ENCODE results near the gene PALM2AKAP2.

PALM2AKAP2 gene

GRCh38 chr9:109771796-109772531, 8.0 kb upstream of the PALM2AKAP2 start:
- no peak for DNase-seq (ENCODE audit: low read depth in 2 of 2)

DNA sequence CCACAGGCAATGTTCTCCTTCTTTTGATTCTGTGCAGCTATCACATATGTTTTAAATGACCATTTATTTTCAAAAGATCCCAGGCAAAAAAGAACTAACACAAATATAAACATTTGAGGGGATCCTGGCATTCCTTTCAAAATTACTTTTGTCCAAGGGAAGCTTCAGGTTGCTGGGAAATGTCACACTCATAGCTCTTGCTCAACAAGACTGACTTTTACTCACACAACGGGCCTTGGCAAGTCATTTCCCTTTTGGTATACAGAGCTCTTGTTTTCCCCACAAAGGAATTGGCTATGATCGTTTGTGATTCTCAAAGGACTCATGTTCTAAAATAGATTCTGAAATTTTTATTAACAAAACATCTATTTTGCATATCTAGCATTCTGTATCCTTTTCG, 4.5 kb upstream of the PALM2AKAP2 start:
- DNase-seq (ENCODE audit: low read depth in 2 of 2) = no peak

DNA sequence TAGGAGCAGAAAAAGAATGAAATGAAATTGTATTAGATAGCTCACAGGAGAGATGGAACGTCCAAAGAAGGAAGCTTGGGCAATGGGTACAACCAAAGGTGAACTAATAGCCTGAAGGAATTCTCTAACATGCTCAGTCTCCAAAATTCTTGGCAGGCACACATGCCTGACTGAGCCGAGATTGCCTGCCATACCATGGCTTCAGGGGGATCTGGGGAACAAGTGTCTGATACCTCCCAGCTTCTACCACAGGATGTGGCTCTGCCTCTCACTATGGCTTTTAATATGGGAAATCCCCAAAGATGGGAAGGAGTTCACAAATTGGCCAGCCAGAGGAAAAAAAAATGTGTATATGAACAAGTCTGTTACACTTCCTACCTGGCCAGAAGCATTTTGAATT, 3.6 kb upstream of the PALM2AKAP2 start:
- DNase-seq (ENCODE audit: low read depth in 2 of 2) = no peak

DNA sequence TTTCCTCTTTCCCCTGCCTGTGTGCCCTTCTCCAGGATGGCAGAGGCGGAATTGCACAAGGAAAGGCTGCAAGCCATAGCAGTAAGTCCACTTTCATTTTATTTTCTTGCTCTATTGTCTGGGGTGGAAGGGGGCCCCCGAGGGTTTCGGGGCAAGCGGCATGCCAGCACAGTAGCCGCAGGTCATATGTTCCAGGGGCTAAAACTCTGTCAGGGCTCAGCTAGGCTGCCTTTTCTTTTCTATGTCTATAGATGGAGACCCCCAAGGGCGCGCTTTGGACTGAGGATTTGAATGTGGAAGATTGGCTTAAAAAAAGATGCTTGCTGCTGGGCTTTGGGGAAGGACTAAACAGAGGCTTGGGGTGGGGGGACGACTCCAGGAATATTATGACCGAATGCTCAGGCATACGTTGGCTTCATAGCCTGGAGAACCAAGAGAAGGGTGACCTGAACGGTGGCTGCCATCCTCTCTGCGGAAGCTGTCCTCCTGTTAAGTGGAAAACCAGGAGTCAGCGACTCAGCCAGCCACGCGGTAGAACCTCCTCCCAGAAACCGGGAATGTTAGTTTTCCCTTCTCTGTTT, 545 bp downstream of the PALM2AKAP2 start:
- DNase-seq (ENCODE audit: low read depth in 2 of 2) = no peak

DNA sequence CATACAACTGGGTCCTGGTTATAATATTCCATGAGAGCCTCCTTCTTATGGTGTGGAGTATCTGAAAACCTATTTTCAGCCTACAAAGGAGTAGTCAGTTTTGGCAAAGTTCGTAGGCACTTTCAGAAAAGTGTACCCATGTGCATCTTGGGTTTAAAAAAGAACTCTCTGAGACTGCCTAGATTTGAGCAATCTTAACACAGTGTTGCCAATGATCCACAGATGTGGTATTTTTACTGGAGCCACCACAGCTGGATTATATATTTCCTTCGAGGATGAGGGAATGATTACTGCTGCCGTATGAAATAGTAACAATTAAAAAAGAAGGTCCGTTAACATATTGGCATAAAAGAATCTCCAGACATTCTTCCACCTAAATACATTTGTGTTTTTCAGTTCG, 1.1 kb downstream of the PALM2AKAP2 start:
- no peak for DNase-seq (ENCODE audit: low read depth in 2 of 2)

GRCh38 chr9:109781541-109782197, 1.7 kb downstream of the PALM2AKAP2 start:
- no peak for DNase-seq (ENCODE audit: low read depth in 2 of 2)

DNA sequence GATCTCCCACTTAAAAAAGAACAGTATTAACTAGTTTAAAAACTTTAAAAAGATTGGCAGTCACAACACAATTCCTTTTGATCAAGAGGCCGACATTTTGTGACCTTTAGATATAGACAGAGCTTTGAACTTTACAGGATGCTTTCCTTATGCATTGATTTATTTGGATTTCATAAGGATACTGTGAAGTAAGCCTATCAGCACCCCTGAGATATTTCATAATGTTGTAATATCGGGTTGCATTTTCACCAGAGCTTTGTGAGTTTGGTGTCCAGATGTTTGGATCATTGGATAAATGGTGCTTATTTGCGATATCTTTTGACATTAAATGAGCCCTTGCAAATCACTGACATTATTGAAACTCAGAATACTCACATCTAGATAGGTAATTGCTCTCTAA, 7.7 kb downstream of the PALM2AKAP2 start:
- DNase-seq (ENCODE audit: low read depth in 2 of 2) = no peak

DNA sequence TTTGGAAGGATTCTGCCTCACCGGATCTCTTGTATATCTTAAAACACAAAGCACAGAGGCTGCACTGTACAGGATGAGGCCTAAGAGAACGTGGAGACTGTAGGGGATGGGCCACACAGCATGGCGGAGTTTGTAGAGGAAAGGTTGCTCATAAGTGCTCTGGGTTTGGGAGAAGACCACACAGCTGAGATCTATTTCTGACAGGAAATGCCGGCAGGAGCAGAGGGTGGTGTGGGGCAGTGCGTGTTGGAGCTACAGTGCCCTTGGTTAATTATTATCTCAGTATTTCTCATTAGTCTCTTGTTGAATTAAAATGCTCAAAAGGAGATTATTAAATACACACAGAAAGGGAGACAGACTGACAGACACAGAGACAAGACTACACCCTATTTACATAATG, 9.6 kb downstream of the PALM2AKAP2 start:
- no peak for DNase-seq (ENCODE audit: low read depth in 2 of 2)

DNA sequence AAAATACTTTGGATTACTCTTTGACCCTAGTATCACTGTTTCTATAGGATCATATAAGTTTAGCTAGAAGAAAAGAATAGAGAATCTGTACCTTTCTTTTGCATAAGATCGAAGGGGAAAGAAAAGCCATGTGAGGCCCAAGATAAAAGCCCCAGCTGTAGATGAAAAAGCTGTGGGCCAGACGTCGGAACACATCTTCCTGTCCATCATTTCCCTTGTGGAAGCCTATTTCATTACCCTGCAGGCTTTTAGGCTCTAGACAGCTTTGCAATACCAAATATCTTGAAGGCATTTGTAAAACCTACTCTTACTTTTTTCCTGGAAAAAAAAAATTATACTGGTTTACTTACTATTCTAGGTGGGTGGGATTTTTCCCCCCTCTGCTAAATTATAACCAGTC, 10.0 kb downstream of the PALM2AKAP2 start:
- DNase-seq (ENCODE audit: low read depth in 2 of 2) = no peak

- DNase-seq (ENCODE audit: low read depth in 2 of 2) = no peak
Observed at GRCh38 chr9:109791003-109791677, 11.1 kb downstream of the PALM2AKAP2 start.

DNA sequence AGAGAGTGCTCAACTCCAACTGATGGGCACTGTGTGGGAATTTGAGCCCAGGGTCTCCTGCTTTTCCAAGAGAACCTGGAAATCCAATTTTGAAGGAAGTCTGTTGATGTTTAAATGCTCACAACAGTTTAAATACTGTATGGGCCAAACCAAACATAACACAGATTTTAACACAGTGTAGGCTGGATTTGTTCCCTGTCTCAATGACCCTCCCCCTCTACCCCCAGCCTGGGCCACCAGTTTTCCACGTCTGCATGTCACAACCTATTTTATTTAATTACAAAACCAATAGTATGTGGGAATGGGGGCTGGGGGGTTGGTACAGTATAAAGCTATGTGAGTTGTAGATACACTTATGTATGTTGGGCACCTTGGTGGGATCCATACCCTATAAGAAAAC, 11.7 kb downstream of the PALM2AKAP2 start:
- DNase-seq (ENCODE audit: low read depth in 2 of 2) = no peak

GRCh38 chr9:109792951-109793546, 13.1 kb downstream of the PALM2AKAP2 start:
- no peak for DNase-seq (ENCODE audit: low read depth in 2 of 2)

DNA sequence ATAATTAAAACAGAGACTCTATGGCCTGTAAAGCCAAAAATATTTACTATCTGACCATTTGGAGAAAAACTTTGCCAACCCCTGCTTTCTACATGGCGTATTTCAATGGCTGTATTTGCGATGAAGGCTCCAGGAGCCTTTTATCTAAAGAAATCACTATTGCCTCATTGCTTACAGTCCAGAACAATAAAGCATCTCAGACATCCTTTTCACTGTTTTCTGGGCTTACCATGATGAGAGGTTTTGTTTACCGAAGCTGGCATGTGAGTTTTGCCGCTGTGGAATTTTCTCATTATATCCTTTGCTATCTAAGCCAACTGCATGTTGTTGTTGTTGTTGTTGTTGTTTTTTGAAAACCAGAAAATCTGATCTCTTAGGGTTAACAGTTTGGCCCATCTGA, 13.9 kb downstream of the PALM2AKAP2 start:
- DNase-seq (ENCODE audit: low read depth in 2 of 2) = no peak

DNA sequence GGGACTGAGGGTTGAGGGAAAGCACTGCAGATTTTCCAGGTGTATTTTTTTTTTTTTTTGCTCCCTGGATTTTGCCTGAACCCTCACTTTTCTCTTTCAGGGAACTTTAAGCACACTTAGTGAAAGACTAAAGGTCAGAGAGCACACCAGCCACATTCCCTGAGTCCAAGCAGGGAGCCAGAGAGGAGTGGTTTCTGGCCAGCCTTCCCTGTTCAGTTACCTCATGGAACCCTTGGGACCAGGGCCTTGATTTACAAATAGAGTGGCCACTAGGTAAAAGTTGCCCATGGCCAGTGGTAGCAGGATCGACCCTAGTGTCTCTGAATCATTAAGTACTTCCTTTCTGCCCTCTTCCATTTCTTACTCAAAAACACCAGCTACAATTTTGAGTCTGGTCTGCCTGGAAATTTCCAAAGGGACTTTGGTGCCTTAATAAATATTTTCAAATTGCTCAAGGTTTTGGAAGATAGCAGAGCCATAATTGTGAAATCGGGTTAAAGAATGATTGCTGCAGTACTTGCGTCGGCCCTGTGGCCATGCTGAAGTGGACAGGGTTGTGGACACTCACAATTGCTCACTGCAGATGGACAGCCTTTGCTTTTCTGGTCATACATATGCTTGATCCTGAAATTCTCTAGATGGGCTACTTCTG, 14.5 kb downstream of the PALM2AKAP2 start:
- DNase-seq (ENCODE audit: low read depth in 2 of 2) = no peak

- no peak for DNase-seq (ENCODE audit: low read depth in 2 of 2)
Observed at GRCh38 chr9:109795613-109796012, 15.6 kb downstream of the PALM2AKAP2 start.

- no peak for DNase-seq (ENCODE audit: low read depth in 2 of 2)
Observed at GRCh38 chr9:109796078-109796477, 16.1 kb downstream of the PALM2AKAP2 start.

DNA sequence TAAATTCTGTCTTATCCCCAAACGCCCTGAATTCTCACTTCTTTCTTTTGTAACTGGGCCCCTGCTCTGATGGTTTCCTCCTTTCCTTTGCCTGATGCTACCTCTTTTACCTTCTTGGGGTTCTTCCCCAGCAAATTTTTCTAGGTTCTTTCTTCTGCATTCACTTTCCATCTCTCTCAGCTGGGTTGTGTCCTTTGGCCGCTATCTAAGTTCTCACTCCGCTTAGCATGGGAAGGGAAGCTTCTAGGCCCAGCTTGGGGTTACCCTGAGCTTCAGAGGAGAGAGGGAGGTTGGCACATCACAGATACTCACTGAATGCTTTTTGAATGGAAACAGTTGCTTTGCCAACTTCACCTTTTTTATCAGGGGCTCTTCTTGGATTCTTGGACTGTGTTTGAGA, 17.0 kb downstream of the PALM2AKAP2 start:
- no peak for DNase-seq (ENCODE audit: low read depth in 2 of 2)

GRCh38 chr9:109797509-109797908, 17.5 kb downstream of the PALM2AKAP2 start:
- DNase-seq (ENCODE audit: low read depth in 2 of 2) = no peak

- DNase-seq (ENCODE audit: low read depth in 2 of 2) = no peak
Observed at GRCh38 chr9:109799141-109799540, 19.1 kb downstream of the PALM2AKAP2 start.

- no peak for DNase-seq (ENCODE audit: low read depth in 2 of 2)
Observed at GRCh38 chr9:109799792-109800191, 19.8 kb downstream of the PALM2AKAP2 start.

- DNase-seq (ENCODE audit: low read depth in 2 of 2) = no peak
Observed at GRCh38 chr9:109801484-109801883, 21.5 kb downstream of the PALM2AKAP2 start.

GRCh38 chr9:109802491-109802890, 22.5 kb downstream of the PALM2AKAP2 start:
- DNase-seq (ENCODE audit: low read depth in 2 of 2) = no peak

All from stimulated activated CD4-positive, alpha-beta T cell treated with anti-CD3 and anti-CD28 coated beads, Interleukin-1b, Interleukin-23, amount 100 ng/mL, for 4 hours (primary cell).